WTC11 (cell line): ENCODE measurements around the gene IFFO2. TPM values are rescaled to one million over a fixed set of nuclear protein-coding genes. Genes with fewer than 3 reads are reported as not detected.

Experiments
- ATAC-seq: fragments of 200-7000 bp; cut with Tn5 transposase; 2 replicates; pipeline ENCODE4 v1.10.0; 2021; ENCODE audit warnings: mild to moderate bottlenecking, moderate library complexity
- CTCF ChIA-PET: fragments of 300-600 bp; sonication (Branson Sonifier 250); formaldehyde crosslinking; loops from one replicate; lab custom pipeline; 2021; ENCODE audit warnings: antibody characterized with exemption; lab: Charles Lee
- POLR2A ChIA-PET: fragments of 350-600 bp; sonication (Branson Sonifier 250); formaldehyde crosslinking; loops from one replicate; lab custom pipeline; 2021; ENCODE audit warnings: antibody characterized with exemption; lab: Charles Lee
- DNase-seq: peaks from one replicate; pipeline ENCODE4 v3.0.0; 2021; ENCODE audit warnings: low spot score
- H3K27ac Mint-ChIP-seq: 2 replicates; pipeline ENCODE4 v1.8.0; 2021; ENCODE audit warnings: mixed read lengths
- H3K27me3 Mint-ChIP-seq: 2 replicates; pipeline ENCODE4 v1.8.0; 2021; ENCODE audit warnings: low read depth, mild to moderate bottlenecking, moderate library complexity, mixed read lengths
- H3K36me3 Mint-ChIP-seq: 2 replicates; pipeline ENCODE4 v1.8.0; 2021; ENCODE audit warnings: mixed read lengths
- H3K4me1 Mint-ChIP-seq: 2 replicates; pipeline ENCODE4 v1.8.0; 2022; ENCODE audit warnings: mixed read lengths
- H3K4me3 Mint-ChIP-seq: 2 replicates; pipeline ENCODE4 v1.8.0; 2021; ENCODE audit warnings: mild to moderate bottlenecking, moderate library complexity, mixed read lengths
- H3K9me3 Mint-ChIP-seq: 2 replicates; pipeline ENCODE4 v1.8.0; 2021; ENCODE audit warnings: mixed read lengths
- ATF2 ChIP-seq: sonication (generic); formaldehyde crosslinking; IDR thresholded peaks from 2 replicates; pipeline ENCODE4 v1.8.1; 2022; ENCODE audit warnings: low read depth, missing genetic modification reagents, borderline replicate concordance
- ESRRA ChIP-seq: sonication (generic); formaldehyde crosslinking; IDR thresholded peaks from 2 replicates; pipeline ENCODE4 v1.8.1; 2022; ENCODE audit warnings: mild to moderate bottlenecking, missing genetic modification reagents, borderline replicate concordance
- FOXK1 ChIP-seq: sonication (generic); formaldehyde crosslinking; IDR thresholded peaks from 2 replicates; pipeline ENCODE4 v1.8.0; 2022; ENCODE audit warnings: mild to moderate bottlenecking, moderate library complexity, missing genetic modification reagents
- FOXP1 ChIP-seq: sonication (generic); formaldehyde crosslinking; IDR thresholded peaks from 2 replicates; pipeline ENCODE4 v1.8.0; 2022; ENCODE audit warnings: missing genetic modification reagents, mild to moderate bottlenecking, moderate library complexity, borderline replicate concordance
- GRHL2 ChIP-seq: fragments of 250-450 bp; sonication (Bioruptor Pico); IDR thresholded peaks from 2 replicates; pipeline ENCODE4 v1.8.0; 2022; ENCODE audit warnings: mild to moderate bottlenecking, moderate library complexity; ENCODE audit not compliant: insufficient replicate concordance, severe bottlenecking
- RORB ChIP-seq: fragments of 250-450 bp; sonication (Bioruptor Pico); IDR thresholded peaks from 2 replicates; pipeline ENCODE4 v1.9.0; 2021; ENCODE audit warnings: mild to moderate bottlenecking
- SMAD3 ChIP-seq: sonication (generic); formaldehyde crosslinking; IDR thresholded peaks from 2 replicates; pipeline ENCODE4 v1.8.0; 2022; ENCODE audit warnings: missing genetic modification reagents, mild to moderate bottlenecking, borderline replicate concordance
- SOX15 ChIP-seq: fragments of 250-450 bp; sonication (Bioruptor Pico); IDR thresholded peaks from 2 replicates; pipeline ENCODE4 v1.9.0; 2021; ENCODE audit warnings: mild to moderate bottlenecking
- USF1 ChIP-seq: sonication (generic); formaldehyde crosslinking; IDR thresholded peaks from 2 replicates; pipeline ENCODE4 v1.8.0; 2022; ENCODE audit warnings: mild to moderate bottlenecking, missing genetic modification reagents
- USF2 ChIP-seq: sonication (generic); formaldehyde crosslinking; IDR thresholded peaks from 2 replicates; pipeline ENCODE4 v1.8.1; 2023; ENCODE audit warnings: mild to moderate bottlenecking, missing genetic modification reagents, moderate library complexity
- ZMAT4 ChIP-seq: fragments of 250-450 bp; sonication (Bioruptor Pico); IDR thresholded peaks from 2 replicates; pipeline ENCODE4 v1.9.0; 2021; ENCODE audit warnings: mild to moderate bottlenecking
- ZNF138 ChIP-seq: sonication (generic); formaldehyde crosslinking; conservative IDR thresholded peaks from 2 replicates; pipeline ENCODE4 v1.8.1; 2022; ENCODE audit warnings: mild to moderate bottlenecking, moderate library complexity, missing genetic modification reagents
- ZNF512 ChIP-seq: sonication (generic); formaldehyde crosslinking; IDR thresholded peaks from 2 replicates; pipeline ENCODE4 v1.8.1; 2022; ENCODE audit warnings: missing genetic modification reagents, borderline replicate concordance
- total RNA-seq: library from RNA; stranded (reverse); gene quantifications from 3 replicates; pipeline ENCODE4 v1.2.3, GENCODE V29; 2021
- TF ChIP-seq, protein P1 (sequence below): sonication (generic); formaldehyde crosslinking; IDR thresholded peaks from 2 replicates; pipeline ENCODE4 v1.8.0; 2023; ENCODE audit warnings: missing genetic modification reagents
- TF ChIP-seq, protein P2 (sequence below): sonication (generic); formaldehyde crosslinking; IDR thresholded peaks from 2 replicates; pipeline ENCODE4 v1.8.0; 2022; ENCODE audit warnings: mild to moderate bottlenecking, missing genetic modification reagents
- TF ChIP-seq, protein P3 (sequence below): sonication (generic); formaldehyde crosslinking; IDR thresholded peaks from 2 replicates; pipeline ENCODE4 v1.8.1; 2023; ENCODE audit warnings: mild to moderate bottlenecking, missing genetic modification reagents
- TF ChIP-seq, protein P4 (sequence below): sonication (generic); formaldehyde crosslinking; IDR thresholded peaks from 2 replicates; pipeline ENCODE4 v1.8.1; 2023; ENCODE audit warnings: mild to moderate bottlenecking, missing genetic modification reagents, moderate library complexity

Gene IFFO2
- total RNA-seq, 1 experiment from 2014 or later, result 8.1 TPM

DNA sequence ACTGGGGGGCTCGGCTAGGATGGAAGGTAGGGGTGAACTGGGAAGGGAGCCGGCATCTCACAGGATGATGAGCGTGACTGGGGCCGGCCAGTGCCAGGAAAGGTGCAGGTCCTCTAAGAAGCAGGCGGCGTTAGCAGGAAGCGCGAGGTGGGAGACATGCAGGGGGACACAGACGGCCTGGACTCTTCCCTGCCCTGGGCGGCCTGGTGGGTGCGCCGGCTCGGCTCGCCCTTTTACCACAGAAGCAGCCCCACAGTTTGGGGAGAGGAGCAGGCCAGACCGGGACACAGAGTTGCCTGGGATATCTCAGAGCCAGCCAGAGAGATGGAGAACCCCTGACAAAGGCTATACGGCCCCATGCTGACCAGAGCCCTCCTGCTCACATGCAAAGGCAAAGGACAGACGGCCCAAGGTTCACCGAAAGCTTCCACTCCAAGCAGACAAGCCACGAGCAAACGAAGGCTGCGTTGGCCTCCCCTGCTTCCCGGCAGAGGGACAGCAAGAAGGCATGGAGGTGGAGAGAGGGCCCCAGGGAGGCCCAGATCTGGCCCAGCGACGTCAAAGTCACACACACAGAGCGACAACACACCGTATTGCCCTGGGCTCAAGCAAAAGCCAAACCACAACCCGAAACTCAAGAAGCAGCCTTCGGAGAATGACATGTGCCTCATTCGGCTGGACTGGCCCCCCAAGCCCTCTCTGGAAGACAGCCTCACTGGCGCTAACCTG, 39.2 kb downstream of the IFFO2 start:
- ChIA-PET CTCF (interaction anchor here (1.4 to 6.9 kb wide), 4 partner anchors 10 to 42 kb away, joined by 3 to 107 read pairs (median 10); no protein-coding TSS in a partner anchor), POLR2A (no interaction called here)
- Mint-ChIP-seq H3K36me3 (no peaks in the 10 kb centered on the region), H3K27me3 (no peaks in the 10 kb centered on the region), H3K9me3 (no peaks in the 10 kb centered on the region), H3K27ac (peak overlapping the region; percentile 53; the same call in 1 of the 2 replicates), H3K4me1 (peaks cover 5% of the 10 kb centered on the region), H3K4me3 (no peak overlapping the region)
- ATAC-seq (no peak), DNase-seq (no peak)
- TF ChIP-seq, protein P1, sequence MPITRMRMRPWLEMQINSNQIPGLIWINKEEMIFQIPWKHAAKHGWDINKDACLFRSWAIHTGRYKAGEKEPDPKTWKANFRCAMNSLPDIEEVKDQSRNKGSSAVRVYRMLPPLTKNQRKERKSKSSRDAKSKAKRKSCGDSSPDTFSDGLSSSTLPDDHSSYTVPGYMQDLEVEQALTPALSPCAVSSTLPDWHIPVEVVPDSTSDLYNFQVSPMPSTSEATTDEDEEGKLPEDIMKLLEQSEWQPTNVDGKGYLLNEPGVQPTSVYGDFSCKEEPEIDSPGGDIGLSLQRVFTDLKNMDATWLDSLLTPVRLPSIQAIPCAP (CRISPR knock-in tag), result no peak
- TF ChIP-seq, protein P2, sequence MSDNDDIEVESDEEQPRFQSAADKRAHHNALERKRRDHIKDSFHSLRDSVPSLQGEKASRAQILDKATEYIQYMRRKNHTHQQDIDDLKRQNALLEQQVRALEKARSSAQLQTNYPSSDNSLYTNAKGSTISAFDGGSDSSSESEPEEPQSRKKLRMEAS (CRISPR knock-in tag), result no peak
- TF ChIP-seq FOXK1 (no peak), GRHL2 (CRISPR knock-in tag) (no peak), USF1 (no peak), SOX15 (no peak), SMAD3 (CRISPR knock-in tag) (no peak), ZMAT4 (CRISPR knock-in tag) (no peak), ESRRA (no peak), RORB (CRISPR knock-in tag) (no peak), FOXP1 (CRISPR knock-in tag) (no peak), ZNF512 (CRISPR knock-in tag) (no peak)
- TF ChIP-seq, protein P3, sequence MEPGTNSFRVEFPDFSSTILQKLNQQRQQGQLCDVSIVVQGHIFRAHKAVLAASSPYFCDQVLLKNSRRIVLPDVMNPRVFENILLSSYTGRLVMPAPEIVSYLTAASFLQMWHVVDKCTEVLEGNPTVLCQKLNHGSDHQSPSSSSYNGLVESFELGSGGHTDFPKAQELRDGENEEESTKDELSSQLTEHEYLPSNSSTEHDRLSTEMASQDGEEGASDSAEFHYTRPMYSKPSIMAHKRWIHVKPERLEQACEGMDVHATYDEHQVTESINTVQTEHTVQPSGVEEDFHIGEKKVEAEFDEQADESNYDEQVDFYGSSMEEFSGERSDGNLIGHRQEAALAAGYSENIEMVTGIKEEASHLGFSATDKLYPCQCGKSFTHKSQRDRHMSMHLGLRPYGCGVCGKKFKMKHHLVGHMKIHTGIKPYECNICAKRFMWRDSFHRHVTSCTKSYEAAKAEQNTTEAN, result no peak
- TF ChIP-seq, protein P4, sequence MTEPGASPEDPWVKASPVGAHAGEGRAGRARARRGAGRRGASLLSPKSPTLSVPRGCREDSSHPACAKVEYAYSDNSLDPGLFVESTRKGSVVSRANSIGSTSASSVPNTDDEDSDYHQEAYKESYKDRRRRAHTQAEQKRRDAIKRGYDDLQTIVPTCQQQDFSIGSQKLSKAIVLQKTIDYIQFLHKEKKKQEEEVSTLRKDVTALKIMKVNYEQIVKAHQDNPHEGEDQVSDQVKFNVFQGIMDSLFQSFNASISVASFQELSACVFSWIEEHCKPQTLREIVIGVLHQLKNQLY (CRISPR knock-in tag), result no peak

DNA sequence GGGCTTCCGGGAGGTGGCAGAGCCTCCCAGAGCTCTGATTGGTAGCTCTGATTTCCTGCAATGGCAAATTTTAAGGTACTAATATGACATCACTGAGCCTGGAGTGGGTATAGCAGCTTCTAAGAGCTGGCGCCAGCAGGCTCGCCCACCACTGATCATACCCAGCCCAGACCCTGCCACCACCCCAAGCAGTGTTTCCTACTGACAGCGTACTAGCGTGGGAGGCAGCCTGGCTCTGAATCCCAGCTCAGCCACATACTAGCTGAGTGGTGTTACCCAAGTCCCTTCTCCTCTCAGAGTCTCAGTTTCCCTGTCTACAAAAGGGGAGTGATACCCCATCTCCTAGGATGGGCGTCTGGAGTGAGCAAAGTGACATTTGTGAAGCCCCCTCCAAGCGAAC, 41.1 kb downstream of the IFFO2 start:
- ATAC-seq (no peak), DNase-seq (no peak)
- no peak overlapping the region for H3K27ac Mint-ChIP-seq
- H3K36me3 Mint-ChIP-seq, result no peaks in the 10 kb centered on the region; the same call in 1 of the 2 replicates
- CTCF ChIA-PET, result interaction anchor here (0.6 to 6.9 kb wide), 5 partner anchors 8 to 318 kb away, joined by 4 to 107 read pairs (median 34); partner anchors contain the start of gene ALDH4A1
- H3K4me3 Mint-ChIP-seq, result no peak overlapping the region
- peaks cover 5% of the 10 kb centered on the region for H3K4me1 Mint-ChIP-seq
- TF ChIP-seq ZNF138 (CRISPR knock-in tag) (no peak), ATF2 (no peak), USF2 (CRISPR knock-in tag) (no peak)
- TF ChIP-seq, protein P1 (CRISPR knock-in tag), result no peak
- H3K27me3 Mint-ChIP-seq, result no peaks in the 10 kb centered on the region
- POLR2A ChIA-PET, result no interaction called here
- no peaks in the 10 kb centered on the region for H3K9me3 Mint-ChIP-seq
